GM21423 (cell line): ENCODE results near the gene HSF4.
"Not testable (repeated sequence)": the region's sequence is repeated elsewhere in the genome, so short reads cannot be mapped to it uniquely, and the experiment has no call there.

Source experiments
- ATAC-seq: cut with Tn5 transposase; IDR thresholded peaks from one replicate; pipeline ENCODE4 v1.9.1; 2021; ENCODE audit warnings: mild to moderate bottlenecking, moderate library complexity; ENCODE audit not compliant: unreplicated experiment

HSF4 gene

GRCh38 chr16:67164599-67165061 is at the start of gene HSF4:
HSF4 (plus strand) TSS chr16:67164745; CDS start chr16:67164812, 67 bp downstream.
- no peak for ATAC-seq

- ATAC-seq: no peak
Observed at GRCh38 chr16:67114793-67115192, 49.8 kb upstream of the HSF4 start.

- ATAC-seq: no peak
Observed at GRCh38 chr16:67115639-67116038, 48.9 kb upstream of the HSF4 start.

- no peak for ATAC-seq
Observed at GRCh38 chr16:67116388-67117311, 47.9 kb upstream of the HSF4 start.

- ATAC-seq: no peak
Observed at GRCh38 chr16:67117716-67118115, 46.8 kb upstream of the HSF4 start.

- ATAC-seq: no peak
Observed at GRCh38 chr16:67120025-67120424, 44.5 kb upstream of the HSF4 start.

GRCh38 chr16:67122799-67123198 is 41.7 kb upstream of the HSF4 start:
- ATAC-seq: not testable (repeated sequence)

GRCh38 chr16:67128417-67128816 is 36.1 kb upstream of the HSF4 start:
- ATAC-seq: no peak

- no peak for ATAC-seq
Observed at GRCh38 chr16:67128887-67129286, 35.7 kb upstream of the HSF4 start.

- no peak for ATAC-seq
Observed at GRCh38 chr16:67129422-67129821, 35.1 kb upstream of the HSF4 start.

GRCh38 chr16:67137605-67138004 is 26.9 kb upstream of the HSF4 start:
- ATAC-seq: no peak

GRCh38 chr16:67141391-67141790 is 23.2 kb upstream of the HSF4 start:
- ATAC-seq: no peak

- ATAC-seq: no peak
Observed at GRCh38 chr16:67142342-67142741, 22.2 kb upstream of the HSF4 start.

- ATAC-seq: no peak
Observed at GRCh38 chr16:67144943-67145342, 19.6 kb upstream of the HSF4 start.

- no peak for ATAC-seq
Observed at GRCh38 chr16:67145746-67146145, 18.8 kb upstream of the HSF4 start.

- no peak for ATAC-seq
Observed at GRCh38 chr16:67146523-67147357, 17.8 kb upstream of the HSF4 start.

GRCh38 chr16:67147437-67148140 is 17.0 kb upstream of the HSF4 start:
- no peak for ATAC-seq

GRCh38 chr16:67148221-67148620 is 16.3 kb upstream of the HSF4 start:
- ATAC-seq: no peak

GRCh38 chr16:67148656-67149275 is 15.8 kb upstream of the HSF4 start:
- no peak for ATAC-seq

- ATAC-seq: no peak
Observed at GRCh38 chr16:67149276-67150046, 15.1 kb upstream of the HSF4 start.
